GM12872 (cell line): ENCODE results near the gene SSR1.

Experiments
- TF ChIP-seq, protein P1 (sequence below): IDR thresholded peaks from 3 replicates; pipeline ENCODE4 v1.5.1; 2011; ENCODE audit warnings: low read depth, mild to moderate bottlenecking, low read length, moderate library complexity; ENCODE audit not compliant: insufficient read depth

Gene SSR1

DNA sequence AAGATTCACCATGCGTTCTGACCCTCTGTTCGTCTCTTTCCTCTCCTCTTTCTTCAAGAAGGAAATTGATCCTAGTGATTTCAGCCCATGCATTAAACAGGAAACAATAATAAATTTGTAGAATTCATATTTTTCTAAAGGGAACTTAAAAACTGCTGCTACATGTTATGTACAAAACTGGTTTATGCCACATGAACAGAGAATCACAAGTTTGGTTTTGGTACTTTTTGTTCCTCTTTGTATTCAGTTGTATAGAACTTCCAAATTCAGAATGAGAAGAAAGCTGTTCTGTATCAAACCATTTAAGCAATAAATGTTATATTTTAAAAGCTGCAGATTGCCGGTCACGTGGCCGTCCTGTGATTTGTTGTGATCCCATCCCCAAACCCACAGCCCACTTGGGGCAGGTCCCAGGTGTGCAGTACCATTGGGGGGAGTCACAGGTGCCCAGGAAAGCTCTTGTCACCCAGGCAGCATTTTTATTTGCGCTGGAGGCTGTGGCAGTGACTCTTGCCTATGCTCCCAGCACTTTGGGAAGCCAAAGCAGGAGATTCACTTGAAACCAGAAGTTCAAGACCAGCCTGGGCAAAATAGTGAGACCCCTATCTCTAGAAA is 61.2 kb downstream of the SSR1 start:
- TF ChIP-seq, protein P1, sequence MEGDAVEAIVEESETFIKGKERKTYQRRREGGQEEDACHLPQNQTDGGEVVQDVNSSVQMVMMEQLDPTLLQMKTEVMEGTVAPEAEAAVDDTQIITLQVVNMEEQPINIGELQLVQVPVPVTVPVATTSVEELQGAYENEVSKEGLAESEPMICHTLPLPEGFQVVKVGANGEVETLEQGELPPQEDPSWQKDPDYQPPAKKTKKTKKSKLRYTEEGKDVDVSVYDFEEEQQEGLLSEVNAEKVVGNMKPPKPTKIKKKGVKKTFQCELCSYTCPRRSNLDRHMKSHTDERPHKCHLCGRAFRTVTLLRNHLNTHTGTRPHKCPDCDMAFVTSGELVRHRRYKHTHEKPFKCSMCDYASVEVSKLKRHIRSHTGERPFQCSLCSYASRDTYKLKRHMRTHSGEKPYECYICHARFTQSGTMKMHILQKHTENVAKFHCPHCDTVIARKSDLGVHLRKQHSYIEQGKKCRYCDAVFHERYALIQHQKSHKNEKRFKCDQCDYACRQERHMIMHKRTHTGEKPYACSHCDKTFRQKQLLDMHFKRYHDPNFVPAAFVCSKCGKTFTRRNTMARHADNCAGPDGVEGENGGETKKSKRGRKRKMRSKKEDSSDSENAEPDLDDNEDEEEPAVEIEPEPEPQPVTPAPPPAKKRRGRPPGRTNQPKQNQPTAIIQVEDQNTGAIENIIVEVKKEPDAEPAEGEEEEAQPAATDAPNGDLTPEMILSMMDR, result no peak

DNA sequence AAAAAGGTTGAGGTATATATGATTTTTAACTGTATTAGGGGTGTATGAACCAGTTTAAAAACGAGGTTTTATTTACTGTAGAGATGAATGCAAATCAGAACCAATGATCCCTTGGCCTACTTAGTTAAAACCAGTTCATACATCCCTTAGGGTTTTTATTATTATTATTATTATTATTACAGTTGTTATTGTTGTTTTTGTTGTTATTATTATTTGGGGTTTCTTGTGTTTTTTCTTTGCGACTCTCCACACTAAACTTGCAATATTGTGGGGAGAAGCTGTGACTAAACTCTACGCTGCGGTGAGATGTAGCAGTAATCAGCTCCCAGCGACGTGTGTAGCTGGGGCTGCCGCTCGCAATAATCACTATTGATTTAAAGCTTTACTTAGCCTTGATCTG is 62.2 kb downstream of the SSR1 start:
- TF ChIP-seq, protein P1, result no peak

DNA sequence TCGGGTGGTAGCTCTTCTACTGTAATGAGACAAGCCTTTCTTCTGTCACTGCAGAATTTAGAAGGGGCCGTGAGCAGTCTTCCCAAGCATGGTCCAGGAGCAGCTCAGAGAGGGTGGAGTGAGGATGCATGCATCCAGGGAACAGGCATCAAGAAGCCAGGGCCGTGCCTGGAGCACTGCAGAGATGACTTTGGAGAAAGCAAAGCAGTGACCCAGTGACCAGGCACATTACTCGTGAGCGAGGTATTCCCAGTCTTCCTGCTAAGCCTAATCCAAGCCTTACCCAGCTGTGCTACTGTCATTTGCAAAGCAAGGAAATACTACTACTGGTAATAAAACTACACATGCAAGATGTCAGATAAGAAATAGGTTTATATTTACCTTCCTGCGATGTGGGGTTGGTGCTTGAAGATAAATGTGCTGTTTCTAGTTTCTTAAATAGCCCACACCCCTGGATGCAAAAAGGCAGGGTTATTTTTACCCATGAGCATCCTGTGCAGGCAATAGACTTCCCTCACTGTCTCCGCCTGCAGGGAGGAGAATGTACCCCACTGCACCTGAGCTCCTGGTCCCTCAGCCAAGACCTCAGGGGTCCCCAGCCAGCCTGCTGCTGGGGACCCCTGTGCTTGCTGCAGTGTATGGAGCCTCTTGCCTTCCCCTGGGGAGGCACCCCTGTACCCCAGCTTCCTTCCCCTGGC is 62.9 kb downstream of the SSR1 start:
- TF ChIP-seq, protein P1, result no peak

DNA sequence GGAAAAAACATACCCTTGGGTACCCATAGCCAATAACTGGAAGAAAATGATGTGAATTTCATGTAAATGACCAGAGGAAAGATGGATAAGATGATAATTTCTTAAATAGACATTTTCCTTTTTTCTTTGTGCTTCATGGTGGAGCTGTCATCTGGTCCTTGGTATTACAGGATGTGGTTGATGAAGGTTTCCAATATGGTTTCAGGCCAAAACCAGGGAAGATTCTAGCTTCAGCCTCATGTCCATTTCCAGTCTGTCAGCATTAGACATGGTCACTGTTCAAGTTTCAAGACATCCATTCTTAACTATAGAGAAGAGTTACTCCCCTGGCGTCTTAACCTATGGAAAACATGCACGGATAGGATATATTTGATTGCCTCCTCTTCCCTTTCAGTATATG is 63.6 kb downstream of the SSR1 start:
- TF ChIP-seq, protein P1, result no peak

DNA sequence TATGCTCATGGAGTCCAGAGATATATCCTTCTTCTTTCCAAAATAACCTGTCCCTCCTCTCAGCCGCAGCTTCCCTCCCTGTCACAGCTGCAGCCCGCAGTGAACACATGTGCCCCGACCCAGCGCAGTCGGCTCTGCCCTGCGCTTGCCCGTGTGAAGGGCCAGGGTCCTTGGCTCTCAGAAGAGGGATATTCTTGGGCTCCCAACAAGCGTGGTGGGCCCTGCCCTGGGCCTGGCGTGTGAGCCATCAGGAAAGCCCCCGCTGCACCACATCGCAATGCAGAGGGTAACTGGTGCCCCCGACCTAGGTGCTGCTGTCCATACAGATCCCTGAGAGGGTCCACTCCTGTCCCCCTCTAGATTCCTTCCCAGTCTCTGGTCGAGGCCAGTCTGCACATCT is 65.2 kb downstream of the SSR1 start:
- TF ChIP-seq, protein P1, result no peak

DNA sequence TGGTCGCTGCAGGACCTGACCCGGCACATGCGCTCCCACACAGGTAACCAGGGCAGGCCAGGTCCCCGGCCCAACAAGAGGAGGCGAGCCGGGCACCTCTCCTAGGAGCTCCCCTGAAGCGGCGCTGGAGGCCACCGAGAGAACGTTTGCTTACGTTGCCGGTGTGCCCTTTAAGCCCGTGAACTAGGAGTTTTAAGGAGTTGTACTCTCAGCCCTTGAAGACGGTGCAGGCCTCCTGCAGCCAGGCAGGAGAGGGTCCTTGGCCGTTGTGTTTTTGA is 65.9 kb downstream of the SSR1 start:
- TF ChIP-seq, protein P1, result no peak

DNA sequence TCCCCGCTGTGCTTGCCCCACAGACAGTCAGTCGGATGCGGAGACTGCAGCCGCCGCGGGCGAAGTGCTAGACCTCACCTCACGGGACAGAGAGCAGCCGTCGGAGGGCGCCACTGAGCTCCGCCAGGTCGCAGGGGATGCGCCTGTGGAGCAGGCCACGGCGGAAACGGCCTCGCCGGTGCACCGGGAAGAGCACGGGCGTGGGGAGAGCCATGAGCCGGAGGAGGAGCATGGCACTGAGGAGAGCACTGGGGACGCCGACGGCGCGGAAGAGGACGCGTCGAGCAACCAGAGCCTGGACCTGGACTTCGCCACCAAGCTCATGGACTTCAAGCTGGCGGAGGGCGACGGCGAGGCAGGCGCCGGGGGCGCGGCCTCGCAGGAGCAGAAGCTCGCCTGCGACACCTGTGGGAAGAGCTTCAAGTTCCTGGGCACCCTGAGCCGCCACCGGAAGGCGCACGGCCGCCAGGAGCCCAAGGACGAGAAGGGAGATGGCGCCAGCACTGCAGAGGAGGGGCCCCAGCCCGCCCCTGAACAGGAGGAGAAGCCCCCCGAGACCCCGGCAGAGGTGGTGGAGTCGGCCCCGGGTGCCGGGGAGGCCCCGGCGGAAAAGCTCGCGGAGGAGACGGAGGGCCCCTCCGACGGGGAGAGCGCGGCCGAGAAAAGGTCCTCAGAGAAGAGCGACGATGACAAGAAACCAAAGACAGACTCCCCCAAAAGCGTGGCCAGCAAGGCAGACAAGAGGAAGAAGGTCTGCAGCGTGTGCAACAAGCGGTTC is 66.4 kb downstream of the SSR1 start:
- TF ChIP-seq, protein P1, result no peak
